ENCODE data around the gene ZDHHC17.

The ZDHHC17 gene

DNA sequence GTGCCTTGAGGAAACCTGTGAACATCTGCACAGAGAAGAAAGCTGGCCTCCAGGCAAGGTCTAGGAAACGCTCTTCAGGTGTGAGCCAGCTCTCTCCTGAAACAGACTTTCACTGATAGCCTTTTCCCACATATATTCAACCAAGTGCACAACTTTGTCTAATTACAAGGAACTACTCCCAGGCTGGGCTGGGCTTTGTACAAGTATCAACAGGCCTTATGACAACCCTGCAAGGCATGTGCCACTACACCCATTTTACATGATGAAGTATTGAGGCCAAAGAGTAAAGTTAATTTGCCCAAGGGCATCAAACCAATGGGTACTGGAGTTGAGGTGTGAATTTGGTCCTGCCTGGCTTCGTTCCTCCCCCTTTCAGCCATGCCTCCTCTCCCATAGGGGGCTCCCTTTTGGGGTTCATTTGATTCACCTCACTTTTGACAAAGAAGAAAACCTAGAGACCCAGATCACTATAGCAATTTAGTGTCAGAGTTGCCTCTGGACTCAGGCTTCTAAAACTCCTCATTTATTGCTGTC lies 112.8 kb downstream of the ZDHHC17 start:
- DNase-seq (ENCODE audit: low read depth, low spot score), result no peak

DNA sequence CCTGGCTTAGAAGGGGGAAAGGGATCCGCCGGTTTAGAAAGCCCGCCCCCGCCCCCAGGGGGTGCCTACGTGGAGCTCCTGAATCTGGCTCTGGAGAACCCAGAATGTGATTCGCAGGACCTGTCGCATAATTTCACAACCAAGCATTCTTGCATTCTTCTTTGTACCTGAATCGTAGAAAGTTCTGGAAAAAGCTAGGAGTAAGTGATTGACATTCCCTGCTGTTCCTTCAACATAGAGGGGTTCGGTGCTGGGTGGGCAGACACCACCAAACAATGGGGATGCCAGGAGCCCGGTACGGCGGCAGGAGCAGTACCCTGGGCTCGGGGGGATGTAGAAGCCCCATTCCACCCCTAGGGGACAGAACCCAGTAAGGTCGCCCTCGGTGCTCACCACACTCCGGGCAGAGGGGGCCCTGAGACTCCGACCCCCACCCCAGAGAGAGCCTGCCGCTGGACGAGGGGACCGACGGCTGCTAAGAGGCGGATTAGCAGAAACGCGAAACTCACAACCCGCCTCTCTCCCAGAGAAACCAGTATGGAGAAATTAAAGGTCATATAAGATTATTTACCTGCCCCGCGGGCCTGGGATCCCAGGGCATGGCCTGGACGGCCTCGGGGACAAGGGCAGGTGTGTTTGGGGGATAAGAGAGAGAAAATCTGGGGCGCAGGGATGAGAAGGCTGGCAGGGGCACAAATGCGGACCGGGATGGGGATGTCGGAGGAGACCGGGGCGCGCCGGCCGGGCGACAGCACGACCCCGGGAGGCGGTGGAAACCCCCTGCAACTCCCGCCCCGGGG lies 114.4 kb downstream of the ZDHHC17 start:
- no peak for DNase-seq (ENCODE audit: low read depth, low spot score)

DNA sequence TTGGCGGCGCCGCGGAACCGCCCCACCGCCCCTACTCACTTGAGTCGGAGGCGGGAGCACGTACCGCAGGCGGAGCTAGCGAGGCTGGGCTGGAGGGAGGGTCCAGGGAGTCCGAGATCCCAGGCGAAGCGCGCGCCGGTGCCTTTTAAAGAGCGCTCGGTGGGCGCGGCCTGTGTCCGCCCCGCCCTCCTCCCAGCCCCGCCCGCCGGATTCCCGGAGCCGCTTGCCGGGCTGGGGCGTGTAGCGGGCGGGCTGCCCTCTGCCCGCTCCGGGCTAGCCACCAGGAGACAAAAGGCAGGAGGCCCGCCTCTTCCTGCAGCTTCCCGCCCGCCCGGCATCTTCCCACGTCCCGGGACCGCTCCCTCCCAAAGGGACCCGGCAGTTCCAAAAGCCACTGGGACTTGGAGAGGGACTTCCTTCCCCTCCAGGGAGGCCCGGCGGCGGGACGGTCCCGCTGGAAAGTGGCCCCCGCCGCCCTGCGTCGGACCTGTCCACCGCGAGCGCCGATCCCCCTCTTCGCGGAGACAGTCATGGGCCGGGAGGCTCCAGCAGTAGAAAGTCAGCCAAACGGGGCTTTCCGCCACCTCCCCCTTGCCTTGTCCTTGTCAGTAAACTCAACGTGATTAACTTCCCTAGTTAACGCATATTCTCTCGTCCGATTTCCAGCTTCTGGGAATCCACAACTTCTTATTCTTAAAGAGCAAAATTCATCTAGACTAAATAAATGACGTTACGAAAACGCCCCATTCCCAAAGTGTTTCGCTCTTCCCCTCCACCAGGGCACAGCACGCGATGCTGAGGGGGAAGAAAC lies 115.2 kb downstream of the ZDHHC17 start, which contains the start of gene CSRP2:
CSRP2 (minus strand) TSS at position 121 of the 811 bp plus-strand sequence. CDS start 12,759 bp downstream, outside the sequence.
- DNase-seq (ENCODE audit: low read depth, low spot score), result peak; percentile 10

DNA sequence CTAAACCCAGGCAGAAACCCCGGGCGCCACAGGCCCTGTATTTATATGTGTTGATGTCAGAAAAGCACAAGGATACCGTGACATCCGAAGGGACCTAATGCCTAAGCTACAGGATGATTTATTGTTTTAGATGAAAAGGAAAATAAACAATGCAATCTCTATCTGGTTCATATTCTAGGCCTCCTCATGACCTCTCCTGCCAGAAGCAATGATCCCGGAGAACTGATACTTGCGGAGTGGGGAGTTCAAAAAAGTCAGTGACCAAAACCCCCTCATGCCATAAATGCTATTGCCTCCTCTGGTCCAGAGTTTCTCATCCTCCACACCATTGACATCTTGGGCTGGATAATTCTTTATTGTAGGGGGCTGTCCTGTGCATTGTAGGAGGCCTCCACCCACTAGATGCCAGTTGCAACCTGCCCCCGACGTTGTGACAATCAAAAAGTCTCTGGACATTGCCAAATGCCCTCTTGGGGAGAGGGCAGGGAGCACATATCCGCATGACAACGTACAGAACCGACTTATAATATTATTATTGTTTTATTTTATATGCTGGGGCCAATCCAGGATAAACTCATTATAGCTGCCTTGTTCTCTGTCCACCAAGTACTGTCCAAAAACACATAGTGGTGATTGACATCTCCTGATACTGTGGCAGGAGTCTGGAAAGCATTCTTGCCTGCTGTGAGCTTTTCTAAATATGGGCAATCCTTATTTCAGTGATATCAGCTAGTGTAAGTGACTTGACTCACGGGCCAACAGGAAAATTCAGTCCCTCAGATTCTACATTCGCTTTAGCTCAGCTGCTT lies 116.0 kb downstream of the ZDHHC17 start:
- DNase-seq (ENCODE audit: low read depth, low spot score), result no peak

DNA sequence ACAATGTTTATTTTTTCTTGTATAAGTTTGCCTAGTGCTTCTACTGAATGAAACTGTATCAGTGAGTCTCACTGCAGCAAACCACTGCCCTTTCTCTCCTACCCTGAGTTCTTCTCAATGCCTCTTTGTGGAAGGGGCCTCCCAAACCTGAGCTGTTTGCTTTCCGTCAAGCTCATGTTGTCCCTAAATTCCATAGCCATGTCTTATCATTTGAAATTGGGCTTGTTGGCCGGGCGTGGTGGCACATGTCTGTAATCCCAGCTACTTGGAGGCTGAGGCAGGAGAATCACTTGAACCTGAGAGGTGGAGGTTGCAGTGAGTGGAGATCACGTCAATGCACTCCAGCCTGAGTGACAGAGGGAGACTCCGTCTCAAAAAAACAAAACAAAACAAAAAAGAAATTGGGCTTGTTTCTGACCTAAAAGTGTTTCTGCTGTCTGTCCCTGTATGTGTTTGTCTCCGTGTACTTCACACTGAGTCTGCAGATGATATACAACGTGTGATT lies 116.7 kb downstream of the ZDHHC17 start:
- no peak for DNase-seq (ENCODE audit: low read depth, low spot score)

DNA sequence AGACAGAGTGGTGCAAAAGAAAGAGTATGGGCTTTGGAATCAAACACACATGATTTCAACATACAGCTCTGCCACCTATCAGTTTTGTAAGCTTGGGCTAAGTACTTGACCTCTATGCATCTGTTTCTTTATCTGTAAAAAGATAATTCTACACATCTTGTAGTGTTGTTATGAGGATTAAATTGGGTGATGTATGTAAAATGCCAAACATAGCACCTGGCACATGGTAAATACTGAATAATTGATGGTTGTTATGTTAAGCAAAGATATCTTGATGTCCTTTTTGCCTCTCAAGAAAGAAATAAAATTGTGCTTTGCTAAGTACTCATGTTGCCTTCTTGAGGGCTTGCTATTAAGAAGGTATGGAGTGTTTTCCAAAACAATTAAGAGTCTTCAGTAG lies 117.2 kb downstream of the ZDHHC17 start:
- no peak for DNase-seq (ENCODE audit: low read depth, low spot score)

DNA sequence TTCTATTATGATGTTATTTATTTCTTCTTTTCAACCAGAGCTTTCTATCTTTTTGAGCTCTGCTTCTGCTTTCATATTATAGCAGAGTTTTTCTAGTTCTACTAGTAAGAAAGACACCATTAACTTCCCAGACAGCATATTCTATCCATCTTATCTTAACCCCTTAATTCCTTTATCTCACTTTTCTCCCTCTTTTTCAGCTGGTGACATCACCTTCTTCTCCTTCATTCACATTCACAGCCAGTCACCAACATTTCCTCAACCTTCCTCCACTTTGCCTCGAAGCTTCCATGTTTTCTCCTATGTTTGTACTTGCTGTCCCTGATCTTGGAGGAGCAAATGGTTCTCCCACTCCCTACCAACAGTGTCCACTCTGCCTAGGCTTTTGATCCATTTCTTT lies 118.5 kb downstream of the ZDHHC17 start:
- DNase-seq (ENCODE audit: low read depth, low spot score), result no peak

DNA sequence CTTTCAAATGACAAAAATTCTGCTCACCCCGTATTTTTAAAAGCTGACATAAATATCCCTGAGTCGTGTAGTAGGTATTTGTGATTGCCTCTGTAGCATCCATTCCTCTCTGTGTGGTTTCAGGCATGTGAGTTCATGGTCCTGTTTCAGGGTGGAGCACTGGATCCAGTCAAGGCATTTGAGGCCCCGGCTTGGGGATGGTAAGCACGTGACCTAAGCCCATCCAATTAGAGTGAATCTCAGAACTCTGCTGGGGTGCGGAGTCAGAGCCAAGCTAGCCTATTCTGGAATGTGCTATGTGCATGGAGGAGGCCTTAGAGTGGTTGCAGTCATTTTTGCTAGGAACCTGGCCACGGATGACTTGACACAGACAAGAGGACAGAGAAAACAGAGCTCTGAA lies 119.2 kb downstream of the ZDHHC17 start:
- no peak for DNase-seq (ENCODE audit: low read depth, low spot score)

DNA sequence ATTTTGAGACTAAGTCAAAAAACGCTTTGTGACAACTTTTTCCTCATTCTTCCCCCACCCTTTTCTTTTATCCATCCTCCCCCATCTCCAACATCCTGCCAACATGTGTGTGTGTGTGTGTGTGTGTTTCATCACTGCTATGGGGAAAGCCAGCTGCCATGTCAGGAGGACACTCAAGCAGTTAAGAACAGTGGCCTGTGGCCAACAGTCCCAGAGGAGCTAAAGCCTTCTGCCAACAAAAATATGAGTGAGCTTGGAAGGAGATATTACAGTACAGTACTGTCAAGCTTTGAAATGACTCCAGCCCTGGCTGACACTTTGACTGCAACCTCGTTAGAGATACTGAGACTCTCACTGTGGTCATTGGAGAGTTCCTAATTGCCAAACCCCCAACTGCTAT lies 119.9 kb downstream of the ZDHHC17 start:
- DNase-seq (ENCODE audit: low read depth, low spot score), result no peak

DNA sequence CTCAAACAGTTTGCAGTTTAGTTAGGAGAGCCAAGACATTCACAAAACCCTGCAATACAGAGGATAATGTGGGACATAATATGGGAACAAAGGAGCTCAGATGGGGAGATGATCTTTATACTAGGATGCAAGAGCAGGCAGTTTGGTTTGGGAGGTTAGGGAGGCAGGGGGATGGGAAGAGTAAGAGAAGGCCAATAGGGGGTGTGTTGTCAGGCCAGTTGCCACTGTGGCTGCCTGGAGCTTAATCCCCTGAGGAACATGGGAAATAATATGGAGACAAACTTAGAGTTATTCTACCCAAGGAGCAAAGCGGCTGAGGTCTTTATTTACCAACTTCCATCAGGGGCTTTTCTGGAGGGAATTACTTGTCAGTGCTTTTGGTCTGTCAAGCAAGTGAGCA lies 124.9 kb downstream of the ZDHHC17 start:
- DNase-seq (ENCODE audit: low read depth, low spot score), result no peak

DNA sequence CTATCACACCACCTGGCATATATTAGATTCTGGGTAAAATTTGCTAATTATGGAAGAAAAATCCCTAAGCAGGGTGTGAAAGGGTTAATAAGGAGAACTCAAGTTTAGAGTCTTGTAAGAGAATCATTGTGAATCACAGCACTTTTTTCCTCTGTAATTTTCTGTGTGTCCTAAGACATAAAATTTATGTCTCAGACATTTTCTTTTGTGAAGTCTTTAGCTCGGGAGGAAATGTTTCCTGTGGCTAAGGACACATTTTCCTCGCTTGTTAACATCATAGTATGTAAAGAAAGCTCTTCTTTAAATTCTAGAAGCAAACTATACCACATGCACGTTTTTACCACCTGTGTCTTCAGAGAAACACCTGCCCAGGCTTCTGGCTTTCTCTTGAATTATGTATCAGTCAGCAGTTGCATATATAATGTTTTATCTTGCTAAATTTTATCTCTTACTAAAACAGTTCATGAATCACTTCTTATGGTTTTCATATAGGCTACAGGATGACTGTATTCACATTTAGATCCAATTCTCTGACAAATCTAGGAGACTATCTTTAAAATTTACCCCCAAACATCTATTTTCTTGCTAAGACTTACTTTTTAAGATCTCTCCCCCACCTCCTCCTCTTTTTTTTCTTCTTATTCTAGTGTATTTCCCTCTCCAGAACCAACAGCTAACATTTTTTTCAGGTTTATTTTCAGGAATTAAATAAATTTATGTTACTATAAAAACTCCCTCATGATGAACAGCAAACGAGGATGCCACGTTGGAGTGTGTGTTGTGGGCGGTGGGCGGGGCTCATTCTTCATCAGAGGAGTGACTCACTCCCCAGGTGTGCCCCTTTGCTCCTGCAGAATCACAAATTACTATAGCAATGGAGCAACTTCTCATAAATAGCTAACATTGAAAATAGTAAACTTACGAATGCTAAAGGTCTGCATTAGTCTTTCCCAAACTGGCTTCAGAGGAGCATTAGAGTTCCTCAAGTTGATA lies 126.5 kb downstream of the ZDHHC17 start:
- no peak for DNase-seq (ENCODE audit: low read depth, low spot score)

DNA sequence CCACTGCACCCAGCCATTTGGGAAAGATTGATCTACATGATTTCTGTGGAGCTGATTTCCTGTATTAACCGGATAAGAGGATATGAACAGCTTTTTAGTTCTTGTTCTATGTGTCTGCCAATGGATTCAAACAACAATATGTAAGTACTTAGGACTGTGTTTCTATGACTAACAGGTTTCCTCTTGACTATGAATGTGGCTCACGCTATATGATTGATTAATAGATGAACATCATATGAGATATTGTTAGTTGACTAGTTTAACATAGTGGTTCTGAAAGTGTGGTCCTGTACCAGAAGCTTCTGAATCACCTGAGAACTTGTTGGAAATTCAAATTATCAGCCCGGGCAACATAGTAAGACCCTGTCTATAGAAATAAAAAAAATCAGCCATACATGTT lies 127.7 kb downstream of the ZDHHC17 start:
- no peak for DNase-seq (ENCODE audit: low read depth, low spot score)

DNA sequence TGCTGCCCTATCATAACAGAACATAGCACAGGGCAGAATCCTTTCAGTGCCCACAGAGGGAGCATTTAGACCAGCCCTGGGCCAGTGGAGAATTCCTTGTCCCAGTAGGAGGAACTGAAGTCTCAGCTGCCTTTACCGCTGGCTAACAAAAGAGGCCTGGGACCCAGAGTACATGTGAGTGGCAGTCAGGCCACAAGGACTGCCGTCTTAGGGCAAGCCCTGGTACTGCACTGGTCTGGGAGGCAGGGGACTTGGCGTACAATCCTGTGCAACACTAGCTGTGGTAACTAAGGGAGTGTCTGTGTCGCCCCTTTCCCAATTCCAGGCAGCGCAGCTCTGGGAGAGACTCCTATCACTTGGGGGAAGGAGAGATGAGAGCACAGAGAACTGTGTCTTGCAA lies 131.9 kb downstream of the ZDHHC17 start:
- DNase-seq (ENCODE audit: low read depth, low spot score), result no peak

DNA sequence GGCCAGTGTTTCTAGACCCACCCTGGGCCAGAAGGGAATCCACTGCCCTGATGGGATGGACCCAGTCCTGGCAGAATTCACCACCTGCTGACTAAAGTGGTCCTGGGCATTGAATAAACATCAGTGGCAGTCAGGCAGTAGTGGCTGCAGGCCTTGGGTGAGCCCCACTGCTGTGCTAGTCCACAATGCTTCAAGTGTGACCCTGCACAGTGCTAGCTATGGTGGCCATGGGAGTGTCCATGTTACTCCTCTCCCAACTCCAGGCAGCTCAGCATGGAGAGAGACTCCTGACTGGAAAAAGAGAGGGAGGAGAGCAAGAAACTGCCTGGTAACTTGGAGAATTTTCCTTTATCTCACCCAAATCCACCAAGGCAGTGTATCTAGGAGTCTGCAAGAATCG lies 132.4 kb downstream of the ZDHHC17 start:
- DNase-seq (ENCODE audit: low read depth, low spot score), result no peak

DNA sequence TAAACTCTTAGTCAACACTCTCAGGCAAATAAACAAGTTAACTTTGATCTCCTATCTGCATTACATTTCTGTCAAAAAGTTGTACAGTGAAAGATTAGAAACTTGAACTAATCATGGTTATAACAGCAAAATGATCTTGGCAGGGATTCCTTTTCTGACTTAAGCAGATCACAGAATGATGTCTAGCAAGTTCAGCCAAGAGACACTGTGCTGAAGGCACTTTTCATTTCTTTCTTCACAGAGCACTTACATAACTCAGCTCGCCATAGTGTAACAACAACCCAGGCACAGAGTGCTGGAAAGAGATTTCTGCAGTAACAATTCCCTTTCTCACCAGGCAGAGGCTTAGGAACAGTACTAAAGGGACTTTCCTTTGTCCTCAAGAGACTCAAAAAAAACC lies 134.5 kb downstream of the ZDHHC17 start:
- DNase-seq (ENCODE audit: low read depth, low spot score), result no peak

DNA sequence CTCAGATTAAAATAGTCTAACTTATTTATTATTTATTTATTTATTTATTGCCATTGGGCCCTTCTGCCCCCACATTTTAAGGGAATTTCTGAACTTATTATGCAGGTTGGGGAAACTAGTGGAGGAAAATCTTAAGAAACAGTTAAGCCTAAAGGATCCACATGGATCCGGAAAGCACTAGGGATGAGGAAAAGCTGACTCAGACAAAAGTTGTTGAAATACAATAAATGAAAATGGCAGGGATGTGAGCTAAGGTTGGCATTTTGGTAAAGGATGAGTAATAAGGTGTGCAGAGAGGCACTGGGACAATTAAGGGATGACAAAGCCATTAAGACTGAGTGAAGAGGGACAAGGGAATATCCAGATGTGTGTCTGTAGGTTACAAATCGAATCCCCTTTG lies 135.6 kb downstream of the ZDHHC17 start:
- DNase-seq (ENCODE audit: low read depth, low spot score), result no peak

DNA sequence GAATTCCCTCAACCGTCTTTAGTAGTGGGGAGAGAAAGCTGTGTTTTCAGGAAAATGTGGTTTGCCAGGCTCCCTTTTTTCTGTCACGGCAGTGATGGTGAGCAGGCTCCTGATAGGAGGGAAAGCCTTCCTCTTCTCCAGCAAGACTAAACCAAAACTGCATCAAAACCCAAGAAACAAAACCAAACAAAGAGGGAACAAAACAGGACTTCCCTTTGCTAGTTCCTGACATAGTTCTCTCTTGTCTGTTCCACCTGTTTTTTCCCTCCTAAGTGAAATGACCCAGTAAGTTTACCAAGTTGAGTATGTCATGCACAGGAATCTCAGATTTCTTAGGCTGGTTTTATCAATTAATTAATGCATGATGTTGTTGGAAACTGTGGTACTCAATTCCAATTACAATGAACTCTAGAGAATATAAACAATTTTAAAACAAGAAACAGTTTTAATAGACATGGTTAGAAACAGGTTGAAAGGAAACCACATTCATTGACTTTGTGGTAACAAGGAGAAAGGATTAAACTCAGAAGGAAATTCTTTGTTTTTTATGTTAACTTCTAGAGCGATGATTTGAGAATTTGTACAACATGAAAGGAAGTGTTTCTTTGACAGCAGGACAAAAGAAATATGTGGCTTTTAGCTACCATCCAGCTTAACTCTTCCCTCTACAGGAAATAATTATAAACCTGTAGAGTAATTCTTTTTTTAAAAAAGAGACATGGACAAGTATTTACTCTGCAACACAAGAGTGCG lies 137.9 kb downstream of the ZDHHC17 start:
- DNase-seq (ENCODE audit: low read depth, low spot score), result no peak

Data from activated CD4-positive, CD25-positive, alpha-beta regulatory T cell treated with anti-CD3 and anti-CD28 coated beads, Interleukin-2, amount 50 U/mL, for 16 hours (primary cell).